ENCODE data around the gene MAD1L1.
A peak's percentile ranks its signal among the peaks of the same experiment; 100 is the strongest.
"Not testable (repeated sequence)": the region's sequence is repeated elsewhere in the genome, so short reads cannot be mapped to it uniquely, and the experiment has no call there.

MAD1L1 gene

GRCh38 chr7:2080477-2080876 lies 152.3 kb downstream of the MAD1L1 start:
- DNase-seq: no peak

GRCh38 chr7:2080060-2080387 lies 152.7 kb downstream of the MAD1L1 start:
- DNase-seq: no peak

DNA sequence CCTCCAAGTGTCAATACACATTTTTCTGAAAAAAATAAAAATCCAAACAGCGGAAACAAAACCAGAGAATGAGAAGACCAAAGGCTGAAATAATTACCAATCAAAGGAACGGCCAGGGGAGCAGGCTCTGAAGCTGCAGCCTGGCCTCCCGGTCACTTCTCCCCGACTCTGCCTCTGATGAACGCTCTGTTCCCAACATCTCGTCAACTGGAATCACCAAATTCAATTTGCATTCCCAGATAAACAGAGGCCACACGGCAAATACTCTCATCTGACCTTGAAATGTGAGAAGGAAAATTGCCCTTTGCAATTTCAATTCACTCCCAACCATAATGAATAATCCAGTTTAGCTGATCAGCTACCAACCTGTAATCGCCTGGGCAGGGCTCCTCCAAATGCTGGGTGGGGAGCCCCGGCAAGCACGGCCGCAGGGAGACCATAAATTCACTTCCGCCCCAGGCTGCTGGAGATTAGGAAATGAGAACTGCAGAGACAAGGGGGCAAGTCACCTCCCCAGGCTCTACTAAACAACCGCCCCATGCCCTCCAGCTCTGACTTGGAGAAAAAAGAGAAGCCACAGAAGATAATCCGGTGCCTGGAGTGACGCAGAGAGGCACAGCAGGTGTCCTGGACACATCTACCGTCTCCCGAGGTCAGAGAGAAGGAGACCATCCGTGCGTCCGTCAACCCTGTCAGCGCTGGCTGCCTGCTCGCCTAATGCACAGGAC lies 153.2 kb downstream of the MAD1L1 start:
- peak; percentile 92 for DNase-seq

GRCh38 chr7:2078899-2079298 lies 153.8 kb downstream of the MAD1L1 start:
- no peak for DNase-seq

DNA sequence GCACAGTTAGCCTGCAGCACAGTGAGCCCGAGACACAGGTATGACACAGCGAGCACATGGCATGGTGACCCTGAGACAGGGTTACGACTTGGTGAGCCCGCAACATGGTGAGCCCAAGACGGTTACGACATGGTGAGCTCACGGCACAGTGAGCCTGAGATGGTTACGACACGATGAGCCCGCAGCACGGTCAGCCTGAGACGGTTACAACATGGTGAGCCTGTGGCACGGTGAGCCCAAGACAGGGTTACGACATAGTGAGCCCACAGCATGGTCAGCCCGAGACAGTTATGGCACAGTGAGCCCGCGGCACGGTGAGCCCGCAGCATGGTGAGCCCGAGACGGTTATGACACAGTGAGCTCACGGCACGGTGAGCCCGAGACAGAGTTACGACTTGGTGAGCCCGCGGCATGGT lies 156.1 kb downstream of the MAD1L1 start:
- peak; percentile 97 for DNase-seq

- DNase-seq: no peak
These were observed 156.9 kb downstream of the MAD1L1 start for GRCh38 chr7:2075811-2076210.

- DNase-seq: peak; percentile 65
These were observed 158.1 kb downstream of the MAD1L1 start for GRCh38 chr7:2074691-2075090.

GRCh38 chr7:2072798-2073197 lies 159.9 kb downstream of the MAD1L1 start:
- no peak for DNase-seq

DNA sequence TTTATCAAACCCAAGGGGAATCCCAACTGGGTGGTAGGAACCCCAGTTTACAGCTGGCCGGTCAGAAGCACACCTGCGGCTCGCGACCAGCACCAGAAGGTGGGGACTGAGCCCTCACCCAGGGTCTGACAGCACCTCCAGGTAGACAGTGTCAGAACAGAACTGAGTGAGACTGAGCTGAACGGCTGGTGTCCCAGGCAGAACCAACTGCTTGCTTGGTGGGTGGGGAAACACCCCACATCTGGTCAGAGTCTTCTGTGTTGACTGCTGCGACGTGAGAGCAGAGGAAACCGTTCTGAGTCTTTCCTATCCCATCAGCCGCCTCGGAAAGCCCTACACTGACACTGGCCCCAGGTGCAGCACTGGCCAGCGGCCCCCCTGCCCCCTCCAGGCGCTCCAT lies 160.7 kb downstream of the MAD1L1 start:
- no peak for DNase-seq

DNA sequence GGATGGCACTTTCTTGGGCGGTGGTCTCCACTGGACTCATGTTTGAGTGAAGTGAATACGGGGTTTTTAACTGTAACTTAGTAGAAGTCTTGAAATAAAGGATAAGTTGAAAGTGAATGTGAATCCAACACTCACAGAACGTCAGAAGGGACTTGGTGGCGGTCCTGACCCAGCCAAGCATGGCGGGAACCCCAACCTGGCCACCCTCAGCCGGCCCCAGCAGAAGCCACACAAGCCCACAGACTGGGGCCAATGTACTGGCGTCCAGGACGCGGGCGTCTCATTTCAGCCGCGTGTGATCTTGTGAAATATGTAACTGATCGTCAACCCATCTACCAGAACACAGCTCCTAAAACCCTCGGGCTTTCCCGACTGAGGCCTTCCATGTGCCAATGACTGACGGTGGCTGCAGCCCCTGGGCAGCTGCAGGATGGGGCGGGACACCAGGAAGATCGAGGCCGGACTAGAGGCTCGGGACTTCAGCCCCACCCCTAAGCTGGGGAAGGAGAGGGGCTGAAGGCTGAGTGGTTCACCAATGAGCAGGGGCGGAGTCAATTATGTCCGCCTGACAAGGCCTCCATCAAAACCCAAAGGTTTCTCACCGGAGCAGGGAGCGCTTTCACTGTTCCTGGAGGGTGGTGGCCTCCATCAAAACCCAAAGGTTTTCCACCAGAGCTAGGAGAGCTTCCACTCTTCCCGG lies 161.5 kb downstream of the MAD1L1 start:
- DNase-seq: peak; percentile 46

DNA sequence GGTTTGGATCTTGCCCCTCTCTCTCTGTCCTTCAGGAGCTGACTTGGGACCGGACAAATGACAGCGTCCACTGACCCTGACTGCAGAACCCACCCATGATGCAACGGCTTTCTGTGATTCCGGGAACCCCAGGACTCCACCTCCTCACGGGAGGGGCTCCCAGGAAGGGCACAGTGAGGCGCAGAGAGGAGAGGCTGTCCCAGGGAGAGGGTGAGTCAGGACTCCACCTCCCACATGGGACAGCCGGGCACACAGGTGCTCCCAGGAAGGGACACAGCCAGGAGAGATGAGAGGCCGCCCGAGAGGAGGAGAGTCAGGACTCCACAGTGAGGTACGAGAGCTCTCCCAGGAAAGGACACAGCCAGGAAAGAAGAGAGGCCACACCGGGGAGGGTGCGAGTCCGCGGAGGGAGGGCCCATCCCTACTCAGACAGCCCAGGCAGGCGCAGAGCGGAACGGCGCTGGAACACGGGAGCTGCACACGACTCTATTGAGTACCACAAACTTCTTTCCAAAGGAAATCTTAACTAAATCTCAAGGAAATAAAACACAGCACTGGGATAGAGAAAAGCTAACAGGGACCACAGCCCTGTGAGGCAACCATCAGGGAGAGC lies 162.5 kb downstream of the MAD1L1 start:
- DNase-seq: no peak

DNA sequence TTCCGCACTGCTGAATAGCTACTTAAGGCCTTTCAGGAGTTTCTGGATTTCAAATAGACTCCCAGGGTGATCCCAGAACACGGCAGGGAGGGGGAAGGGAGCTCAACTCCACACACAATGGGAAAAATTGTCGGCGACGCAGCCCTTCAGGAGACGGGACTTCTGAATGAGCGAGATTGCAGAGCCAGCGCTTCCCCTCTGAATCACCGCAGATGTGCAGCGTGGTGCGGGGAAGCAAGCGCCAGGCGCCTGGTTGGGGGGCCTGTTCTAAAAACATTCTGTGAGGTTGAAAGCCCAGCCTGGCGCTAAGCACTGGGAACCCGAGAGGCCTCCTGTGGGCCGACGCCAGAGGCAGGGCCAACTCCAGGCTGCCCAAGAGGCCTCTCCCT lies 163.3 kb downstream of the MAD1L1 start:
- no peak for DNase-seq

DNA sequence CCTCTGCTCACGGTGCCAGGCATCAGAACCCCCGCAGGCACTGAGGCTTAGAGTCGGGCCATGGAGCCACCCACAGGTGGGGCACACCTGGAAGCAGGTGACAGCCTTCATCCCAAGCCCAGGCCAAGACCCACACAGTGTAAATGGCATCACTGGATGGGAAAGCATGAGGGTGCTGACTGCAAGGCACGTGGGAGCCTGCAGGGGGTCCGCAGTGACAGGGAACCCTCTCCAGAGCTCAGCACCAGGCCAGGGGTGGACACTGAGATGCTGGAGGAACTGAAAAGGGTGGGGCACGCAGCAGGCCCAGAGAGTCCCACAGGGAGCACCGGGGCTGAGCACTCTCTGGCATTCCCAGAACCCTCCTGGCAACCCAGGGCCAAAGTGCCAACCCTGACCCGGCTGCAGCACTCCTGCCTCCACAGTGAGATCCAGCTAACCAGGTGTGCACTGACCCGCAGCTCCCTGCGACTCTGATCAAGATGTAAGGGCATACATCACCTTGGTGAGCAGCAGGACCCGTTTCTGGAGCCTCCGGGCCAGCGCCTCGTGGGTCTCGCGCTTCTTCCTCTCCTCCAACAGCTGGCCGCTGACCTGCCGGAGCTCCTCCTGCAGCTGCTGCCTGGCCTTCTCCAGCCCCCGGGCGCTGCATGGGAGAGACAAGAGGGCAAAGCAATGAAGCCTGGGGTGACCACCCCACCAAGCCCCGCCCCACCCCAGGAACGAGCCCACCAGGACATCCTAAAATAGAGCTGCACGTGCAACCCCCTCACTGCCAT lies 163.9 kb downstream of the MAD1L1 start:
- no peak for DNase-seq

- no peak for DNase-seq
These were observed 166.4 kb downstream of the MAD1L1 start for GRCh38 chr7:2066251-2066919.

GRCh38 chr7:2065528-2065927 lies 167.2 kb downstream of the MAD1L1 start:
- DNase-seq: no peak

DNA sequence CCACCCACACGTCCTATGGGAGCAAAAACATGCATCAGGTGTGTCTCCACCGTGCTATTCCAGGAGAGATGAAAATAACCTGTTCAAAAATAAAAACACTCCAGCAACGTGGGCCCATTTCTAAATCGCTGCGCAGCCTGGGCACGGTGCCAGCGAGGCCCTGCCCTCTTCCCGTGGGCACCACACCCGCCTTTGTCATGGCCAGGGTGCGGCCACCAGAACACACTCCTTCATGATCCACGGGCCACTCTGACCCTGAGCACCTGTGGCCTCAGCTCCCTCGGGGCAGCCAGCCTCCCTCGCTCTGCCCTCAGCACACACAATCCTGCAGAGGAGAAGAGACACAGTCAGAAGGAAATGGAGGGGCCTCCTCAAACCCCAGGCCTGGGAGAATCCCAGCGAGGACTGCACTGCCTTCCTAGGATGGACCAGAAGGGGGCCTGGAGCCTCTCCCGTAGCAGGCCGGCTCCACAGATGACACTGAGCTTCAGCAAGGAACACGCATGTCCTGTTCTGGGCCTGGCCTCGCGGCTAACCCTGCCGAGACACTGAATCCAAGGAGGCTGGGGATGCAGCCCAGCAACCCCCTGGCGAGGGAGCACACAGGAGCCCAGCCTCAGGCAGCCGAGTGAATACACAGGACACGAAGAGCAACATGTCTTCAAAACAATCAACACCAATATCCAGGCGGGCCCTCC lies 169.0 kb downstream of the MAD1L1 start:
- no peak for DNase-seq

DNA sequence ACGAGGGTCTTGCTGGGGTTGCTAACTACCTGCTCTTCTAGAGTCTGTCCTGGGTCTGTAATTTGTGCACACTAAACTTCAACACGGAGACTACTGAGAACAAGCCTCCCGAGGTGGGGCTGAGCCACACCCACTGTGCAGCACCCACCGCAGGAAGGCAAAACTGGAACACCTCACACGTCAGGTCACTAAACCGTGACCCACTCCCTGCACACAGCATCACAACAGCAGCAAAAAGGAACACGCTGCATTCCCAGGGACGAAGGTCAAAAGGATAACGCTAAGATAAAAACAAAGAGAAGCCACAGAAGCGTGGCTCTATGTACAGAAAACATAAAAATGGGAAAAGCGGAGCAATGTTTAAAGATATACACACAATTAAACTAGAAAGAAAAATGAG lies 170.1 kb downstream of the MAD1L1 start:
- DNase-seq: no peak

DNA sequence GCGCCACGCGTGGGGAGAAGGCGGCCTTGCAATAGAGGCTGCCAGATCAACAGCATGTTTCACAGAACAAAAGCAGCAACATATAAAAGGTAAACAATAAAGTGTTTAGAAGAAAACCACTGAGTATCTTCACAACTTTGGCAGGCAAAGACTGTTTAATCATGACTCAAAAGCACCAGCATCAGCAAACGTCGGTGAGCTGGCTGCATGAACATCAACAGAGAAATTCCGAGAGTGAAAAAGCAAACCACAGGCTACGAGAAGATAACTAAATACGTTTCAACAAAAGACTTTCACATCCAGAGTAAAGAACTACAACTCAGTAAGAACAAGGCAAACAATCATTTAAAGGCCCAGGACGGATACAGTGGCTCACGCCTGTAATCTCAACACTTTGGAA lies 172.0 kb downstream of the MAD1L1 start:
- no peak for DNase-seq

- DNase-seq: no peak
These were observed 172.6 kb downstream of the MAD1L1 start for GRCh38 chr7:2059964-2060700.

DNA sequence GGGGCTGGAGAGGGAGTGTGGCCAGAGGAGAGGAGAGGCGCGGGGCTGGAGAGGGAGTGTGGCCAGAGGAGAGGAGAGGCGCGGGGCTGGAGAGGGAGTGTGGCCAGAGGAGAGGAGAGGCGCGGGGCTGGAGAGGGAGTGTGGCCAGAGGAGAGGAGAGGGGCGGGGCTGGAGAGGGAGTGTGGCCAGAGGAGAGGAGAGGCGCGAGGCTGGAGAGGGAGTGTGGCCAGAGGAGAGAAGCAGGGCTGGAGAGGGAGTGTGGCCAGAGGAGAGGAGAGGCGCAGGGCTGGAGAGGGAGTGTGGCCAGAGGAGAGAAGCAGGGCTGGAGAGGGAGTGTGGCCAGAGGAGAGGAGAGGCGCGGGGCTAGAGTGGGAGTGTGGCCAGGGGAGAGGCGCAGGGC lies 174.5 kb downstream of the MAD1L1 start:
- not testable (repeated sequence) for DNase-seq

GRCh38 chr7:2055956-2056355 lies 176.8 kb downstream of the MAD1L1 start:
- DNase-seq: no peak

- no peak for DNase-seq
These were observed 177.8 kb downstream of the MAD1L1 start for GRCh38 chr7:2054927-2055326.
